Lower leg skin (tissue), 3 donors: ENCODE data around the gene AOPEP.

Experiments
- CTCF ChIP-seq, 3 donors: fragments of 450-650 bp; IDR thresholded peaks; one replicate each; pipeline ENCODE4 v1.5.1; 2016; ENCODE audit warnings: antibody characterized with exemption in 3 of 3, mild to moderate bottlenecking in 3 of 3, moderate library complexity in 2 of 3
- POLR2A ChIP-seq, 2 donors: fragments of 450-650 bp; IDR thresholded peaks; one replicate each; pipeline ENCODE4 v1.6.1; 2016 to 2017; ENCODE audit warnings: antibody characterized with exemption in 2 of 2, mild to moderate bottlenecking in 1 of 2, moderate library complexity in 1 of 2

- TF ChIP-seq CTCF (IDR thresholded peaks at IDR 0.05) (no peak), POLR2A (IDR thresholded peaks at IDR 0.05) (no peak)
Observed at GRCh38 chr9:94983552-94983951, 257.1 kb downstream of the AOPEP start.
